Astrocyte (in vitro differentiated cells and primary cell): ENCODE measurements around the gene TAF8.

ENCODE experiments used
- CTCF ChIP-seq: IDR thresholded peaks from 2 replicates; pipeline ENCODE4 v1.5.1; 2011; ENCODE audit warnings: low read depth, mild to moderate bottlenecking, inconsistent platforms, low read length, moderate library complexity; ENCODE audit not compliant: insufficient read depth
- EZH2 ChIP-seq: IDR thresholded peaks from 2 replicates; pipeline ENCODE4 v1.6.1; 2012; ENCODE audit warnings: mild to moderate bottlenecking, low read length, inconsistent platforms; ENCODE audit not compliant: insufficient read depth

- TF ChIP-seq CTCF (no peak), EZH2 (no peak)
Measured at GRCh38 chr6:42103216-42103615, 52.9 kb downstream of the TAF8 start.
